Osteocyte (in vitro differentiated cells): Measurements from ENCODE around the gene ZFYVE28. TPM values are rescaled to one million over a fixed set of nuclear protein-coding genes. Genes with fewer than 3 reads are reported as not detected.

Experiments
- DNase-seq: peaks from one replicate; pipeline ENCODE4 v3.0.0; 2021; ENCODE audit warnings: mixed read lengths; ENCODE audit not compliant: unreplicated experiment; ENCODE audit errors: extremely low spot score
- H3K27ac Mint-ChIP-seq: one replicate; pipeline ENCODE4 v1.8.0; 2021; ENCODE audit warnings: mild to moderate bottlenecking, mixed read lengths; ENCODE audit not compliant: unreplicated experiment
- H3K27me3 Mint-ChIP-seq: one replicate; pipeline ENCODE4 v1.8.0; 2021; ENCODE audit warnings: mixed read lengths; ENCODE audit not compliant: unreplicated experiment
- H3K36me3 Mint-ChIP-seq: one replicate; pipeline ENCODE4 v1.8.0; 2021; ENCODE audit warnings: mixed read lengths; ENCODE audit not compliant: unreplicated experiment
- H3K4me1 Mint-ChIP-seq: one replicate; pipeline ENCODE4 v1.8.0; 2021; ENCODE audit warnings: mixed read lengths; ENCODE audit not compliant: unreplicated experiment
- H3K4me3 Mint-ChIP-seq: one replicate; pipeline ENCODE4 v1.8.0; 2021; ENCODE audit warnings: mild to moderate bottlenecking, moderate library complexity, mixed read lengths; ENCODE audit not compliant: unreplicated experiment
- H3K9me3 Mint-ChIP-seq: one replicate; pipeline ENCODE4 v1.8.0; 2021; ENCODE audit warnings: mixed read lengths; ENCODE audit not compliant: unreplicated experiment
- CTCF ChIP-seq: fragments of 200-600 bp; sonication (generic); IDR thresholded peaks from 2 replicates; pipeline ENCODE4 v1.5.0; 2021; ENCODE audit warnings: antibody characterized with exemption, mild to moderate bottlenecking, moderate library complexity
- total RNA-seq: library from RNA; stranded (reverse); gene quantifications from 2 replicates; pipeline ENCODE4 v1.2.1, GENCODE V29; 2021

ZFYVE28 gene
- total RNA-seq, 1 donor from 2014 or later, result 3.4 TPM

GRCh38 chr4:2259036-2259540 lies 159.4 kb downstream of the ZFYVE28 start:
- Mint-ChIP-seq H3K9me3 (no peaks in the 10 kb centered on the region), H3K27ac (no peak overlapping the region), H3K27me3 (no peaks in the 10 kb centered on the region), H3K4me3 (no peak overlapping the region), H3K36me3 (peaks cover 10% of the 10 kb centered on the region), H3K4me1 (peaks cover 14% of the 10 kb centered on the region)
- TF ChIP-seq CTCF, result no peak
- no peak for DNase-seq

GRCh38 chr4:2258091-2259035 lies 160.1 kb downstream of the ZFYVE28 start:
- H3K4me1 Mint-ChIP-seq, result peaks cover 14% of the 10 kb centered on the region
- H3K36me3 Mint-ChIP-seq, result peaks cover 14% of the 10 kb centered on the region
- no peaks in the 10 kb centered on the region for H3K27me3 Mint-ChIP-seq
- no peak overlapping the region for H3K27ac Mint-ChIP-seq
- TF ChIP-seq CTCF, result no peak
- H3K4me3 Mint-ChIP-seq, result no peak overlapping the region
- peak; percentile 82 for DNase-seq
- no peaks in the 10 kb centered on the region for H3K9me3 Mint-ChIP-seq

GRCh38 chr4:2257361-2258081 lies 160.9 kb downstream of the ZFYVE28 start:
- DNase-seq, result no peak
- H3K36me3 Mint-ChIP-seq, result peaks cover 17% of the 10 kb centered on the region
- no peak for TF ChIP-seq CTCF
- no peak overlapping the region for H3K27ac Mint-ChIP-seq
- H3K4me3 Mint-ChIP-seq, result no peak overlapping the region
- no peaks in the 10 kb centered on the region for H3K9me3 Mint-ChIP-seq
- no peaks in the 10 kb centered on the region for H3K27me3 Mint-ChIP-seq
- H3K4me1 Mint-ChIP-seq, result peaks cover 14% of the 10 kb centered on the region

GRCh38 chr4:2256781-2257191 lies 161.7 kb downstream of the ZFYVE28 start:
- no peak for DNase-seq
- H3K4me1 Mint-ChIP-seq, result peaks cover 14% of the 10 kb centered on the region
- H3K4me3 Mint-ChIP-seq, result no peak overlapping the region
- peak overlapping the region; percentile 34 for H3K27ac Mint-ChIP-seq
- H3K9me3 Mint-ChIP-seq, result no peaks in the 10 kb centered on the region
- no peaks in the 10 kb centered on the region for H3K27me3 Mint-ChIP-seq
- TF ChIP-seq CTCF, result no peak
- H3K36me3 Mint-ChIP-seq, result peaks cover 20% of the 10 kb centered on the region
